GM21619 (cell line): ENCODE data around the gene SLC2A14.

ENCODE experiments used
- ATAC-seq: cut with Tn5 transposase; IDR thresholded peaks from one replicate; pipeline ENCODE4 v1.9.1; 2021; ENCODE audit not compliant: unreplicated experiment

The SLC2A14 gene

GRCh38 chr12:7769999-7770398 is 102.7 kb downstream of the SLC2A14 start:
- ATAC-seq, result no peak
